ENCODE results near the gene OSBPL9.

OSBPL9 gene, protein sequence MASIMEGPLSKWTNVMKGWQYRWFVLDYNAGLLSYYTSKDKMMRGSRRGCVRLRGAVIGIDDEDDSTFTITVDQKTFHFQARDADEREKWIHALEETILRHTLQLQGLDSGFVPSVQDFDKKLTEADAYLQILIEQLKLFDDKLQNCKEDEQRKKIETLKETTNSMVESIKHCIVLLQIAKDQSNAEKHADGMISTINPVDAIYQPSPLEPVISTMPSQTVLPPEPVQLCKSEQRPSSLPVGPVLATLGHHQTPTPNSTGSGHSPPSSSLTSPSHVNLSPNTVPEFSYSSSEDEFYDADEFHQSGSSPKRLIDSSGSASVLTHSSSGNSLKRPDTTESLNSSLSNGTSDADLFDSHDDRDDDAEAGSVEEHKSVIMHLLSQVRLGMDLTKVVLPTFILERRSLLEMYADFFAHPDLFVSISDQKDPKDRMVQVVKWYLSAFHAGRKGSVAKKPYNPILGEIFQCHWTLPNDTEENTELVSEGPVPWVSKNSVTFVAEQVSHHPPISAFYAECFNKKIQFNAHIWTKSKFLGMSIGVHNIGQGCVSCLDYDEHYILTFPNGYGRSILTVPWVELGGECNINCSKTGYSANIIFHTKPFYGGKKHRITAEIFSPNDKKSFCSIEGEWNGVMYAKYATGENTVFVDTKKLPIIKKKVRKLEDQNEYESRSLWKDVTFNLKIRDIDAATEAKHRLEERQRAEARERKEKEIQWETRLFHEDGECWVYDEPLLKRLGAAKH

DNA sequence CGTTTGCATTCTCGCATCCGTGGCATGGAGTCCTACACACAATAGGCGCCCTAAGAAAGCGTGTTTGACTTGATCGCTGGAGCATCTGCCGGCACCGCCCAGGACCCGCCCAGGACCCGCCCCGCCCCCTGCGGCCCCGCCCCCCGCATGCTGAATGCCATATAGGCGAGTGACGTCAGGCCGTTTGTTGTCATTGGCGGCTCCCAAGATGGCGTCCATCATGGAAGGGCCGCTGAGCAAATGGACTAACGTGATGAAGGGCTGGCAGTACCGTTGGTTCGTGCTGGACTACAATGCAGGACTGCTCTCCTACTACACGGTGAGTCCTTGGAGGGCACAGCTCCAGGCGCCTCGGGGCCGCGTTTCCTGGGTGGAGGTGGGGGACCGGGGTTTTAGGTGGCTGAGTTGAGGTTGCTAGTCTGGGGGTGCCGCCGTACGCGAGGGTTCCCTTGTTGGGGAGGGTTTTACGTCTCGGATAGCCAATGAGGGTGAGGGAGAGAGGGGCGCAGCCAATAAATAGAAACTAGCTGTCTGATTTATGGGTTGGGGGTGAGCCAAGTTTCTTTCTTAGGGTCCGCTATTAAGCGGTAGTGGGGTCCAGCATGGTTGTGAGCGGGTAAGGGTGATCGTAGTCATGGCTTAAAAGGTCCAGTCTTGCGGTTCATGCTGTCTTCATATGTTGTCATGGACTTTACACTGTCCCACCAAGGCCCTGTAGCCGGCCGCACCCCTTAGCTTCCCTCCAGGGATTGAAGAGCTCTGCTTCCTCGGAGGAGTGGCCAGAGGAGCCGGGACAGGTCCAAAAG lies at the start of gene OSBPL9:
Gene OSBPL9 (plus strand): TSS at position 190 of the 806 bp plus-strand sequence. CDS start 19 bp downstream, at position 209.
- in situ Hi-C loops (cut with HindIII; ENCODE audit: low pct_ligation_motif_present, low pct_unique_long_range_greater_than_20kb, low sequenced_read_pairs), result no loop called here

DNA sequence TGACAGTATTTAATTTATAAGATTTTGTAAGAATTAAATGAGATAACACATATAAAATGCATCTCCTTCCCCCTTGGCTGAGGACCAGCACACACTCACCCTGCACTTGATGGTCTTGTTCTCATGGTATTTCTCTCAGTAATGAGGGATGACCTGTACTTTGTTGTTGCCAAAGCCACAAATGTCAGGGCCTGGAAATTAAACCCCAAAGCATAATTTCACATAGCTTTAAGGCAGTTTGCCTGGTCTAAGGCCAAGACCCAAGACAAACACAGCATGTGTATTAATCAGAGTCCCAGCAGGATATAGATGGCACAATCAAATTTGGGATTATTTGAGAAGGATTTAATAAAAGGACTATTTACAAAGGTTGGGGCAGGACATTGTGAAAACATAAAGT lies 49.2 kb upstream of the OSBPL9 start:
- no peak for DNase-seq
- in situ Hi-C loops (cut with HindIII; ENCODE audit: low pct_ligation_motif_present, low pct_unique_long_range_greater_than_20kb, low sequenced_read_pairs), result no loop called here

More for the DNA sequence above, at the start of gene OSBPL9:
- DNase-seq, result peak; percentile 85

DNA sequence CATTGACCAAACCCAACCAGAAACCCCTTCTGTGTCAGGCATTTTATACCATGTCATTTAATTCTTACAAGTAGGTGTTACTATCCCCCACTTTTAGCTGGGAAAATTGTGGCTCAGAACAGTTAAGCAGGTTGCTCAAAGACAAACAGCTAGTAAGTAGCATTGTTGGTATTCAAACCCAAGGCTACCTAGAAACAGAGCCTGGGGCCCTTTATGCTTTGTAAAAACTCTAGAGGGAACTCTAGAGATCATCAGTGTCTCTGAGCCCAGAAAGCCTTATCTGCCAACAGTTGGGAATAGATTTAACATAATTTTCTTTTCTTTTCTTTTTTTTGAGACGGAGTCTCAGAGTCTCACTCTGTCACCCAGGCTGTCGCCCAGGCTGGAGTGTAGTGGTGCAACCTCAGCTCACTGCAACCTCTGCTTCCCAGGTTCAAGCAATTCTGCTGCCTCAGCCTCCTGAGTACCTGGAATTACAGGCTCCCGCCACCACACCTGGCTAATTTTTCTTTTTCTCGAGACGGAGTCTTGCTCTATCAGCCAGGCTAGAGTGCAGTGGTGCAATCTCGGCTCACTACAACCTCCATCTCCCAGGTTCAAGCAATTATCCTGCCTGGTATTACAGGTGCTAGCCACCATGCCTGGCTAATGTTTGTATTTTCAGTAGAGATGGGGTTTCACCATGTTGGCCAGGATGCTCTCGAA lies 48.5 kb upstream of the OSBPL9 start:
- no peak for DNase-seq
- in situ Hi-C loops (cut with HindIII; ENCODE audit: low pct_ligation_motif_present, low pct_unique_long_range_greater_than_20kb, low sequenced_read_pairs), result no loop called here

DNA sequence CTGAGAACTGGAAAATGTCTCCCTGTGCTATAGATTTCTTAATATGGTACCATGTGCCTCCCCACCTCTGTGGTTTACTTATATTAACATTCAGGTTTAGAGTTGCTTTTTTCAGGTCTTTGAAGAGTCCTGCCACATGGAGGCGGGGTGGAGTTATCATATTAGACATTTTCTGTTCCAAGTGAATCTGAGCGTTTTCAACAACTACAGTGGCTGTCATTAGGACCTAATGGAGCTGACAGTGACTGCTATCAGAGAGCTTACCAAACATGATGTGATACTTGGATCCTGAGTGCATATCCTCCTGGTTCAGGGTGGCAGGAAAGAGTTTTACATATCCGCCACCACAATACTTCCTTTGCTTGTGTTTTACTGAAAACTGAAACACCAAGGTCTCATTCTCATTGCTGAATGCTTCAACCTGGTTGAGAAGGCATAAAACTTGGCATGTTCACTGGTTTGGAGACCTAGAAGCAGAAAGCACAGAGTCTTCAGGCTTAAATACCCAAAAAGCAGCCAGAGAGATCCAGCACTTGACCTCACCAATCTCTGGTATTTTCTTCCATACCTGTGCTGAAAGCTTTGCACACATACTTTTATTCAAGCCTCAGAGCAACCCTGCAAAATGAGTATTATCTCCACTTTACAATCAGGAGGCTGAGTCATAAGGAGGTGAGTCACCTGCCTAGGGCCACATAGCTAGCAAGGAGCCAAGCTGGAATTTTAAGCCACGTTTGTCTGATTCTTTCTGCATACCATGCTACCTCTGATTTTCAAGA lies 47.4 kb upstream of the OSBPL9 start:
- in situ Hi-C loops (cut with HindIII; ENCODE audit: low pct_ligation_motif_present, low pct_unique_long_range_greater_than_20kb, low sequenced_read_pairs), result no loop called here
- DNase-seq, result peak; percentile 60

DNA sequence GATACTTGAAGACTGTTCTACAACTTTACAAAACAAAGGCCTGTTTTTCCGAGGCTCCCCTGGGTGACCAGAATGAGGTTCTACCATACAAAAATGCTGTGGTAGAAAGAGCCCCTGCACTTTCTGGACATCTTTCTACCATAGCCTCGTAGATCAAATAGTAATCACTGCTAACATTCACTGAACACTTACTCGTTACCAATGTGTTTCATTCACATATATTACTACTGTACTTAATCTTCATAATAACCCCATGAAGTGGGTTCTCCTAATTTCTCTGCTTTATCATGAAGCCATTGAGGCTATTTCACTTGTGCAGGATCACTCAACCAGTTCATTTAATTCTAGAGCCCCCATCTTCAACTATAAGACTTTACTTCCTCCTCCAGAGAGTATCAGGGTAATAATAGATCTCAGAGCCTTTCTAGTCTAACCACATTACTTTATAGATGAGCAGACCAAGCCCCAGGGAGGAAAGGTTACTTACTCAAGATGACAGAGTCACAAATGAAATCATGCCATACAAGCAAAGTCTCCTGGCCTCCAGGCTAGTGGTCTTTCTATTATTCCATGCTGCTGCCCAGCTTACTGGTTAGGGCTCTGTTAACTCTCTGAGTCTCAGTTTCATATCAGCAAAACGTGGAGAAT lies 46.7 kb upstream of the OSBPL9 start:
- in situ Hi-C loops (cut with HindIII; ENCODE audit: low pct_ligation_motif_present, low pct_unique_long_range_greater_than_20kb, low sequenced_read_pairs), result no loop called here
- DNase-seq, result no peak

DNA sequence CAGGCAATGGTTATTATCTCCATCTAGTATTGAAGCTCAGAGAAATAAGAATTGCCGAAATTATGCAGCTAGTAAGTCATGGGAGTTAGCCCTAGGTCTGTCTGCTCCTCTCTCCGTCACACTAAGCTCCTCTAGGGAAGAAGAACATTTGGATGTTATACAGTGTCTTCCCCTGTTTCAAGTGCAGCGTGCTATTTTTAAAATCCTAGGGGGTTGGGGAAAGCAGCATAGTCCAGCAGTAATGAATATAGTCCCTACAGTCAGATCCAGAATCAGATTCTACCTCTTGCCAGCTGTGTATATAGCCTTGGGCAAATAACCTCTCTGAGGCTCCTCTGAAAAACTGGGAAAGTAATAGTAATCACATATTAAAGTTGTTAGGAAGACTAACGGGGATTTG lies 44.5 kb upstream of the OSBPL9 start:
- in situ Hi-C loops (cut with HindIII; ENCODE audit: low pct_ligation_motif_present, low pct_unique_long_range_greater_than_20kb, low sequenced_read_pairs), result no loop called here
- no peak for DNase-seq

DNA sequence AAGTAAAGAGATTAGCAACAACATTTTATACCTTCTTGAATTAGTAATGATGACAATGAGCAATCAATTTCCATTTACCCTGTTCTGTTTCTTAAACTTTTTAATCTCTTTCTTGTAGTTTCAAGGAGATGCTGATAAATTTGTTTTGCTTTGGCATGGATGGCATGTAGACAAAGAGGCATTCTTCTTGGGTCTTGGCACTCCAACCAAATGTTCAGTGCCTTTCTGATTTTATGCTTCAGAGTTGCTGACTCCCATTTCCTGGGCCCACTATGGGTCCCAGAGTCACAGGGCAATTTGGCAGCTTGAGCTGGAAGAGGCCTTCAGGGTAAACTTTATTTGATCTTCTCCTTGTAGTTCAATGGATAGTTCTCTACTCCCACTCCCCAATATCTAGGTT lies 42.1 kb upstream of the OSBPL9 start:
- DNase-seq, result no peak
- in situ Hi-C loops (cut with HindIII; ENCODE audit: low pct_ligation_motif_present, low pct_unique_long_range_greater_than_20kb, low sequenced_read_pairs), result no loop called here

DNA sequence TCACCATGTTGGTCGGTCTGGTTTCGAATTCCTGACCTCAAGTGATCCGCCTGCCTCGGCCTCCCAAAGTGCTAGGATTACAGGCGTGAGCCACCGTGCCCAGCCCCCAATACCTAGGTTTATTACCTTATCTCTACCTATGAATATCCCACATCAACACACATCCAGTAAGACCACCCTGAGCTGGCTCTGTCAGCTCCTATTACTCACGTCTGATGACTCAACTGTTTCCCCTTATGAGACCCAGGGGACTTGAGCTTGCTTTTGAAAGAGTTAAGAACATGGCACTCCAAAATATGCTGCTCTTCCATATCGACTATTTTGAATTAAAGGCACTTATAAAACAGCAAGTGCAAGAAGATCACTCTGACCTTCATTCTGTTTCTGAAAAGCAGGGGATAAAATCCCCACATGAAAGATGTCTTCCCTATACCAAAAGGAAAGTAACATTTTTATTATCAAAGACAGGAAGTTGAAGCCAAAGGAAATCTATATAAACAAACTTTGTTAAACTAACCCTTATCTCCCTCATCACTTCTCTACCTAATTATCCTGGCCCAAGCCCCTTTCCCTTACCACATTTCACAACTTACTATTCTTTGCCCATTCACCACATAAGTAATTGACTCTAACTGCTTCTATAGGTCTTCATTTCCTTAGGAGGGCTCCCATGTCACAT lies 41.3 kb upstream of the OSBPL9 start:
- no peak for DNase-seq
- in situ Hi-C loops (cut with HindIII; ENCODE audit: low pct_ligation_motif_present, low pct_unique_long_range_greater_than_20kb, low sequenced_read_pairs), result no loop called here

DNA sequence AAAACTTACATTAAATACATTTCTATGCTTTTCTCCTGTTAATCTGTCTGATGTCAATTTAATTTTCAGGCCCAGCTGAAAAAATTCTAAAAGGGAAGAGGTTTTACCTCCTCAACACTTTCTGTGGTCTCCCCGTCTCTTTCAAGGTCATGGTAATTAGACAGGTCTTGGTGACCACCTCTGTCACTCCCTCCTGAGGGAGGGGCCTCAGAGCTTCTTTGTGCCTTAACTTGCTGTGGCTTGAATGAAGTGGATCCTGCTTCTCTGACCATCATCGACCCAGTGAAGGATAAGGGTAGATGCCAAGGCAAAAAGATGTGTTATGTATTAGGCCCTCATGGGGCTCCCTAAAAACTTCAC lies 40.8 kb upstream of the OSBPL9 start:
- no peak for DNase-seq
- in situ Hi-C loops (cut with HindIII; ENCODE audit: low pct_ligation_motif_present, low pct_unique_long_range_greater_than_20kb, low sequenced_read_pairs), result no loop called here

DNA sequence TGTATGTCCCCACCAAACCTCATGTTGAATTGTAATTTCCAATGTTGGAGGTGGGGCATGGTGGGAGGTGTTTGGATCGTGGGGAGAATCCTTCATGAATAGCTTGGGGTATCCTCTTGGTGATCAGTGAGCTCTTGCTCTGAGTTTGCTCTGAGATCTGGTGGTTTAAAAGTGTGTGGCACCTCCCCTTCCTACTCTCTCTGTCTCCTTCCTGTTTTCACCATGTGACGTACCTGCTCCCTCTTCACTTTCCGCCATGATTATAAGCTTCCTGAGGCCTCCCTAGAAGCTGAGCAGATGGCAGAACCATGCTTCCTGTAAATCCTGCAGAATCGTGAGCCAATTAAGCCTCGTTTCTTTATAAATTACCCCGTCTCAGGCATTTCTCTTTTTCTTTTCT lies 40.0 kb upstream of the OSBPL9 start:
- in situ Hi-C loops (cut with HindIII; ENCODE audit: low pct_ligation_motif_present, low pct_unique_long_range_greater_than_20kb, low sequenced_read_pairs), result no loop called here
- DNase-seq, result no peak

DNA sequence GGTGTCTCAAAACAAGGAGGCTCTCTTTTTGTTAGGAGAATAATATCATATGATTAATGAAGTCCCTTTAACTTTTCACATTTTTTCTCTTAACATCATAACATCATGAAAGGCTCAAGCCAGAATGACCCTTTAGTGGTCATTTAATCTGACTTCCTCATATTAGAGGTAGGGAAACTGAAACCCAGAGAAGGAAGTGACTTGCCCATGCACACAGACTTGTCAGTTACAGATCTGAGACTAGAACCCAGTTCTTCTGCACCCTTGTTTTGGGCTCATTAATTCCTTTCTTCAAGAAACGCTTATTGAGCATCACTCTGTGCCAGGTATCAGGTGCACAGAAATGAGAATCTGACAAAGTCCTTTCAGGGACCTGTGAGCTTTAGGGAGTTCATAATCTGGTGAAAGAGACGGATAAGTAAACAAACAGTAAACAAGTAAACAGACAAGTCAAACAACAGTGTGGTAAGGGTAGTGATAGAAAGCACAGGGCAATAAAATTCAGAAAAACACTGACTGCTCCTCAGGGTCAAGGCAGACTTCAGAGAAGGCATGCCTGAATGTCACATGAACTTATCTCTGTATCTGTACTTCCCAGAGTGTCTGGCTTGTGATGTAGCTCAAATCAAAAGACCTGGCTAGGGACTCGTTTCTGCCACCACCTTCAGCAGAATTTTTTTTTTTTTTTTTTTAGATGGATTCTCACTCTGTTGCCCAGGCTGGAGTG lies 38.3 kb upstream of the OSBPL9 start:
- in situ Hi-C loops (cut with HindIII; ENCODE audit: low pct_ligation_motif_present, low pct_unique_long_range_greater_than_20kb, low sequenced_read_pairs), result no loop called here
- DNase-seq, result no peak

DNA sequence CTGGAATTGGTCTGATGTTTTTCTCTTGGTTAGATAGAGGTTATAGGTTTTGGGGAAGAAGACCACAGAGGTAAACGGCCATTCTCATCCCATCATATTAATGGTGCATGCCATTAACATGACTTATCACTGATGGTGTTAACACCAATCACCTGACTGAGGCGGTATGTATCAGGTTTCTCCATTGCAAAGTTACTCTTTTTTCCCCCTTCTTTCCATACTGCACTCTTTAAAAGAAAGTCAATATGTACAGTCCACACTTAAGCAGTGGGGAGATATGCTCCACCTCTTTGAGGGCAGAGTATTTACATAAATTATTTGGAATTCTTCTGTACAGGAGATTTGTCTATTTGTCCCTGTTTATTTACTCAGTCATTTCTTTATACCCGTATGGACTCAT lies 35.7 kb upstream of the OSBPL9 start:
- in situ Hi-C loops (cut with HindIII; ENCODE audit: low pct_ligation_motif_present, low pct_unique_long_range_greater_than_20kb, low sequenced_read_pairs), result no loop called here
- DNase-seq, result no peak

DNA sequence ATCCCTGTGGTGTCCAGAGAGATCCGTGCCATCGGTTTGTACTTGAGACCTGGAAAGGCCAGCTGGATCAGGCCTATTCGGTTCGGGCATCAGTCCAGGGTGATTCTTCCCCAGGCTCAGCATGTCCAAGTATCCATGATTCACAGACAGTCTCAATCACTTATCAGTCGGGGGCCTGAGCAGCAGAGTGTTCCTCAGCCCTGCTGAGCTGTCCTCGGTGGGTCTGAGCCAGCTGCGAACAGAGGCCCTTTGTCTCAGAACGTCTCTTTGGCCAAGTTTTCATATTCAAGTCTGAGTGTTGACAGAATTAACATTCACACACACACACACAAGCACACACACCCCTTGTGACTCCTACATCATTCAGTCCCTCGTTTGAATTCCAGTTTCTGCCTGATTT lies 33.4 kb upstream of the OSBPL9 start:
- in situ Hi-C loops (cut with HindIII; ENCODE audit: low pct_ligation_motif_present, low pct_unique_long_range_greater_than_20kb, low sequenced_read_pairs), result no loop called here
- DNase-seq, result no peak

DNA sequence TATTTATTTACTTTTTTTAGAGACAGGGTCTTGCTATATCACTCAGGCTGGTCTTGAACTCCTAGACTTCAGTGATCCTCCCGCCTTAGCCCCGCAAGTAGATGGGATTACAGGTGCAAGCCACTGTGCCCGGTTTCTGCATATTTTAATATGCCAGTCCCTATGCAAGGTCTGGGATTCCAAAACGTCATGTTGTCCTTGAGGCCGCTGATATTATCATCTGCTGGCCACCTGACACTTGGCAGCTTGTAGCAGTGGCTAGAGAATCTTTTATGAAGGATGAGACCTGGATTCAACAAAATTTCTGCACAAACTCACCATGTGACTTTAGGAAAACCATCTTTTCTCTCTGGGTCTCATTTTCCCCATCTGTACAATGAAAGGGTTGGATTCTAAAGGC lies 32.9 kb upstream of the OSBPL9 start:
- in situ Hi-C loops (cut with HindIII; ENCODE audit: low pct_ligation_motif_present, low pct_unique_long_range_greater_than_20kb, low sequenced_read_pairs), result no loop called here

DNA sequence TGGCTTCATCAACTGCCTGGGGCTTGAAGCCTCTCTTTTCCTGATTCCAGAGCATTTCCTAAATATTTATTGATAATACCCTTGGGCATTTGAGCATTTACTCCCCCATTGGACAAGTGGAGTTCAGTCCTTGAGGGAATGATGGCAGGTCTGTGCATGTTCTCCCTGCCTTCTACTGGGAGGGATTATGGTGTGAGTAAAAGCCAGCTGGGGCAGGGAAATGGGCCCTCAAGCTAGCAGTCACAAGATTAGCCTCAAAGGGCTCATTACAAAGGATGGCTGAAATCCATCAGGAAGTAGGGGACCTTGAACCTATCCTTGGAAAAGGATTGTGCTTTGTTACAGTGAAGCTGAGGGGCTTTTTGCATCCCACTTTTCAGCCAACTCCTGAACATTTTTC lies 24.2 kb upstream of the OSBPL9 start:
- DNase-seq, result no peak
- in situ Hi-C loops (cut with HindIII; ENCODE audit: low pct_ligation_motif_present, low pct_unique_long_range_greater_than_20kb, low sequenced_read_pairs), result no loop called here

More for the DNA sequence above, 32.9 kb upstream of the OSBPL9 start:
- no peak for DNase-seq

DNA sequence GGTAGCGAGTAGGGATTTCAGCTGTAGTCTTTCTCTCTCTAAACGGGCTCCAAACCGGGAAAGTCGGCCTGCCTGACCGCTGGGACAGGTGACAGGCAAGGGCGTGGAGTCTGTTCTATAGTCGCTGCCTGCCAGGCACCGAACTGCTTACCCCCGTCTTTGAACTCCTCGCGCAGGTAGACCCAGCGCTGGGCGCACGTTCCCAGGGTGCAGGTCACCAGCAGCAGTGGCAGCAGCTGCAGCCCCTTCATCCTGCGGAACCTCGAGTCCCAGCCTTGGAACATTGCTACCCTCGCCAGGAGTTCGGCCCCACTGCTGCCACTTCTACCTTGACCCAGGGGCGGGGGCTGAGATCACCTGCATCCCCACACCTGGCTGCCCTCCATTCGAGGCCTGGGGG lies 22.2 kb upstream of the OSBPL9 start:
- DNase-seq, result no peak
- in situ Hi-C loops (cut with HindIII; ENCODE audit: low pct_ligation_motif_present, low pct_unique_long_range_greater_than_20kb, low sequenced_read_pairs), result no loop called here
